Breast epithelium (tissue), 4 donors: ENCODE data around the gene PANK1. TPM values are rescaled to one million over a fixed set of nuclear protein-coding genes. Genes with fewer than 3 reads are reported as not detected.

Experiments
- DNase-seq, 2 donors: peaks; one replicate each; pipeline ENCODE4 v3.0.0-alpha.2; 2019; ENCODE audit warnings: low spot score in 2 of 2
- H3K27ac ChIP-seq, 2 donors: fragments of 200-600 bp; sonication (generic) in 1 of 2; one replicate each; pipeline ENCODE4 v1.5.1; 2016 to 2019; ENCODE audit warnings: mild to moderate bottlenecking in 1 of 2
- H3K27me3 ChIP-seq, 2 donors: fragments of 200-600 bp; sonication (generic) in 1 of 2; one replicate each; pipeline versions ENCODE4 v1.5.1 to v1.6.0; 2017 to 2019; ENCODE audit warnings: control low read depth in 1 of 2, mild to moderate bottlenecking in 1 of 2
- H3K36me3 ChIP-seq: fragments of 200-600 bp; one replicate; pipeline ENCODE4 v1.5.1; 2019
- H3K4me1 ChIP-seq, 2 donors: fragments of 200-600 bp; sonication (generic); one replicate each; pipeline ENCODE4 v1.5.1; 2016 to 2019; ENCODE audit warnings: control low read depth in 1 of 2
- H3K4me3 ChIP-seq, 3 donors: fragments of 200-600 bp; sonication (generic); 1 replicate in 2 of 3; 2 replicates in 1 of 3; pipeline ENCODE4 v1.5.1; 2016 to 2019; ENCODE audit warnings: mild to moderate bottlenecking in 3 of 3, moderate library complexity in 2 of 3
- H3K9me3 ChIP-seq, 2 donors: fragments of 200-600 bp; sonication (generic) in 1 of 2; one replicate each; pipeline ENCODE4 v1.5.1; 2016 to 2019; ENCODE audit warnings: control low read depth in 1 of 2
- CTCF ChIP-seq, 3 donors: fragments of 450-650 bp; IDR thresholded peaks; one replicate each; pipeline ENCODE4 v1.5.1; 2016 to 2017; ENCODE audit warnings: antibody characterized with exemption in 3 of 3, mild to moderate bottlenecking in 3 of 3, moderate library complexity in 3 of 3
- POLR2A ChIP-seq: fragments of 450-650 bp; IDR thresholded peaks from one replicate; pipeline ENCODE4 v1.6.1; 2016; ENCODE audit warnings: antibody characterized with exemption, mild to moderate bottlenecking, moderate library complexity
- POLR2AphosphoS5 ChIP-seq, 3 donors: sonication (generic); formaldehyde crosslinking; IDR thresholded peaks; one replicate each; pipeline ENCODE4 v1.6.1; 2017; ENCODE audit warnings: antibody characterized with exemption in 3 of 3
- intact Hi-C: fragments of 100-400 bp; cut with DNase I; formaldehyde crosslinking; loops from one replicate; pipeline ENCODE4 v1.15.1; 2023; ENCODE audit warnings: low total_unique reads
- total RNA-seq, 3 donors: library from RNA; depleted of rRNA; stranded (reverse); fragments of >200 nt; gene quantifications; one replicate each; pipeline ENCODE4 v1.1.0, GENCODE V29; 2016

PANK1 gene
- total RNA-seq, 3 donors from 2014 or later: 2.9 to 6.4 (median 5.1) TPM

GRCh38 chr10:89653410-89653869 lies 8.4 kb upstream of the PANK1 start:
- peaks cover 4 to 6% of the 10 kb centered on the region in 2 donors for H3K9me3 ChIP-seq
- H3K27ac ChIP-seq: no peak overlapping the region
- H3K36me3 ChIP-seq: no peaks in the 10 kb centered on the region
- no peaks in the 10 kb centered on the region for H3K27me3 ChIP-seq
- no peak for DNase-seq
- intact Hi-C loops: no loop called here
- no peaks in the 10 kb centered on the region for H3K4me1 ChIP-seq
- no peak for TF ChIP-seq POLR2AphosphoS5 (IDR thresholded peaks at IDR 0.05)
- TF ChIP-seq POLR2A: no peak
- no peak for TF ChIP-seq CTCF (IDR thresholded peaks at IDR 0.05)
- no peak overlapping the region for H3K4me3 ChIP-seq

GRCh38 chr10:89652806-89653370 lies 7.8 kb upstream of the PANK1 start:
- intact Hi-C loops: no loop called here
- H3K4me1 ChIP-seq: no peaks in the 10 kb centered on the region
- H3K4me3 ChIP-seq: no peak overlapping the region
- no peaks in the 10 kb centered on the region for H3K27me3 ChIP-seq
- no peak for TF ChIP-seq POLR2A
- no peak for TF ChIP-seq CTCF (IDR thresholded peaks at IDR 0.05)
- TF ChIP-seq POLR2AphosphoS5 (IDR thresholded peaks at IDR 0.05): no peak
- no peak for DNase-seq
- peaks cover 4 to 6% of the 10 kb centered on the region in 2 donors for H3K9me3 ChIP-seq
- no peak overlapping the region for H3K27ac ChIP-seq
- H3K36me3 ChIP-seq: no peaks in the 10 kb centered on the region

GRCh38 chr10:89651916-89652573 lies 7.0 kb upstream of the PANK1 start:
- TF ChIP-seq CTCF (IDR thresholded peaks at IDR 0.05) (no peak), POLR2AphosphoS5 (IDR thresholded peaks at IDR 0.05) (no peak), POLR2A (no peak)
- peaks cover 4 to 6% of the 10 kb centered on the region in 2 donors for H3K9me3 ChIP-seq
- no peaks in the 10 kb centered on the region for H3K4me1 ChIP-seq
- H3K4me3 ChIP-seq: no peak overlapping the region
- H3K36me3 ChIP-seq: no peaks in the 10 kb centered on the region
- intact Hi-C loops: no loop called here
- no peaks in the 10 kb centered on the region for H3K27me3 ChIP-seq
- DNase-seq: no peak
- H3K27ac ChIP-seq: no peak overlapping the region

- no peaks in the 10 kb centered on the region for H3K36me3 ChIP-seq
- no peak overlapping the region for H3K4me3 ChIP-seq
- intact Hi-C loops: no loop called here
- DNase-seq: no peak
- H3K27me3 ChIP-seq: no peaks in the 10 kb centered on the region
- no peak for TF ChIP-seq CTCF (IDR thresholded peaks at IDR 0.05)
- no peak for TF ChIP-seq POLR2A
- no peak for TF ChIP-seq POLR2AphosphoS5 (IDR thresholded peaks at IDR 0.05)
- H3K9me3 ChIP-seq: peaks cover 4 to 6% of the 10 kb centered on the region in 2 donors
- H3K27ac ChIP-seq: no peak overlapping the region
- no peaks in the 10 kb centered on the region for H3K4me1 ChIP-seq
Measured at GRCh38 chr10:89651205-89651915, 6.3 kb upstream of the PANK1 start.

GRCh38 chr10:89649051-89649450 lies 4.0 kb upstream of the PANK1 start:
- H3K27me3 ChIP-seq: no peaks in the 10 kb centered on the region
- no peaks in the 10 kb centered on the region for H3K36me3 ChIP-seq
- no peak overlapping the region for H3K4me3 ChIP-seq
- H3K4me1 ChIP-seq: no peaks in the 10 kb centered on the region
- H3K9me3 ChIP-seq: no peaks in the 10 kb centered on the region
- no peak overlapping the region for H3K27ac ChIP-seq
- intact Hi-C loops: no loop called here
- DNase-seq: no peak
- TF ChIP-seq POLR2A: no peak
- no peak for TF ChIP-seq POLR2AphosphoS5 (IDR thresholded peaks at IDR 0.05)
- TF ChIP-seq CTCF (IDR thresholded peaks at IDR 0.05): no peak
